ENCODE results near the gene SGIP1. TPM values are rescaled to one million over a fixed set of nuclear protein-coding genes. Genes with fewer than 3 reads are reported as not detected.

Gene SGIP1
- 2.2 TPM for total RNA-seq

- peak in 2 of 3 donors; percentile 94 to 98 for DNase-seq (ENCODE audit: low read depth in 2 of 3, low spot score in 2 of 3)
Measured at GRCh38 chr1:66533804-66534740, at the start of gene SGIP1. SGIP1 (plus strand) TSS chr1:66534153; CDS start chr1:66534359, 206 bp downstream.

GRCh38 chr1:66489151-66489550 lies 44.8 kb upstream of the SGIP1 start:
- DNase-seq (ENCODE audit: low read depth in 2 of 3, low spot score in 2 of 3), result no peak

GRCh38 chr1:66489972-66490601 lies 43.9 kb upstream of the SGIP1 start:
- no peak for DNase-seq (ENCODE audit: low read depth in 2 of 3, low spot score in 2 of 3)

- peak in 2 of 3 donors; percentile 7 to 71 for DNase-seq (ENCODE audit: low read depth in 2 of 3, low spot score in 2 of 3)
Measured at GRCh38 chr1:66490816-66491215, 43.1 kb upstream of the SGIP1 start.

GRCh38 chr1:66492424-66492823 lies 41.5 kb upstream of the SGIP1 start:
- no peak for DNase-seq (ENCODE audit: low read depth in 2 of 3, low spot score in 2 of 3)

- DNase-seq (ENCODE audit: low read depth in 2 of 3, low spot score in 2 of 3), result no peak
Measured at GRCh38 chr1:66493731-66494130, 40.2 kb upstream of the SGIP1 start.

- peak in 2 of 3 donors; percentile 9 to 27 for DNase-seq (ENCODE audit: low read depth in 2 of 3, low spot score in 2 of 3)
Measured at GRCh38 chr1:66494482-66494881, 39.5 kb upstream of the SGIP1 start.

GRCh38 chr1:66495495-66495894 lies 38.5 kb upstream of the SGIP1 start:
- DNase-seq (ENCODE audit: low read depth in 2 of 3, low spot score in 2 of 3), result no peak

- no peak for DNase-seq (ENCODE audit: low read depth in 2 of 3, low spot score in 2 of 3)
Measured at GRCh38 chr1:66497910-66498309, 36.0 kb upstream of the SGIP1 start.

- peak in 1 of 3 donors; percentile 48 for DNase-seq (ENCODE audit: low read depth in 2 of 3, low spot score in 2 of 3)
Measured at GRCh38 chr1:66500301-66500700, 33.7 kb upstream of the SGIP1 start.

GRCh38 chr1:66502086-66502485 lies 31.9 kb upstream of the SGIP1 start:
- no peak for DNase-seq (ENCODE audit: low read depth in 2 of 3, low spot score in 2 of 3)

- DNase-seq (ENCODE audit: low read depth in 2 of 3, low spot score in 2 of 3), result peak; percentile 1 to 68 (median 37)
Measured at GRCh38 chr1:66503841-66504470, 30.0 kb upstream of the SGIP1 start.

GRCh38 chr1:66505671-66506392 lies 28.1 kb upstream of the SGIP1 start:
- no peak for DNase-seq (ENCODE audit: low read depth in 2 of 3, low spot score in 2 of 3)

- no peak for DNase-seq (ENCODE audit: low read depth in 2 of 3, low spot score in 2 of 3)
Measured at GRCh38 chr1:66506393-66506687, 27.6 kb upstream of the SGIP1 start.

- no peak for DNase-seq (ENCODE audit: low read depth in 2 of 3, low spot score in 2 of 3)
Measured at GRCh38 chr1:66506991-66507390, 27.0 kb upstream of the SGIP1 start.

GRCh38 chr1:66510407-66510806 lies 23.5 kb upstream of the SGIP1 start:
- no peak for DNase-seq (ENCODE audit: low read depth in 2 of 3, low spot score in 2 of 3)

GRCh38 chr1:66511118-66511517 lies 22.8 kb upstream of the SGIP1 start:
- no peak for DNase-seq (ENCODE audit: low read depth in 2 of 3, low spot score in 2 of 3)

- DNase-seq (ENCODE audit: low read depth in 2 of 3, low spot score in 2 of 3), result no peak
Measured at GRCh38 chr1:66517959-66518358, 16.0 kb upstream of the SGIP1 start.

- DNase-seq (ENCODE audit: low read depth in 2 of 3, low spot score in 2 of 3), result no peak
Measured at GRCh38 chr1:66518654-66519053, 15.3 kb upstream of the SGIP1 start.

GRCh38 chr1:66519992-66520391 lies 14.0 kb upstream of the SGIP1 start:
- no peak for DNase-seq (ENCODE audit: low read depth in 2 of 3, low spot score in 2 of 3)

- DNase-seq (ENCODE audit: low read depth in 2 of 3, low spot score in 2 of 3), result no peak
Measured at GRCh38 chr1:66520655-66521054, 13.3 kb upstream of the SGIP1 start.

Measured in hematopoietic multipotent progenitor cell (in vitro differentiated cells).